SK-N-SH (cell line): ENCODE results near the gene PCP2.

Source experiments
- CTCF ChIP-seq: fragments of 200-600 bp; sonication (generic); IDR thresholded peaks from 2 replicates; pipeline ENCODE4 v1.6.1; 2017; ENCODE audit warnings: antibody characterized with exemption, mild to moderate bottlenecking, moderate library complexity
- GATA2 ChIP-seq: sonication (generic); formaldehyde crosslinking; IDR thresholded peaks from 2 replicates; pipeline ENCODE4 v1.5.0; 2020; ENCODE audit warnings: mild to moderate bottlenecking, missing genetic modification reagents
- POLR2AphosphoS5 ChIP-seq: IDR thresholded peaks from 2 replicates; pipeline ENCODE4 v1.6.1; 2012; ENCODE audit warnings: low read depth, low read length
- RCOR1 ChIP-seq: fragments of 150-350 bp; IDR thresholded peaks from 2 replicates; pipeline ENCODE4 v1.6.1; 2017; ENCODE audit warnings: antibody characterized with exemption, low read length
- YY1 ChIP-seq: IDR thresholded peaks from 2 replicates; pipeline ENCODE4 v1.4.0; 2012; ENCODE audit warnings: low read depth, mild to moderate bottlenecking

- no peak for TF ChIP-seq POLR2AphosphoS5
- TF ChIP-seq GATA2 (CRISPR knock-in tag), result no peak
- no peak for TF ChIP-seq CTCF
- TF ChIP-seq YY1, result no peak
- no peak for TF ChIP-seq RCOR1
These were observed 26.2 kb downstream of the PCP2 start for GRCh38 chr19:7607212-7607873.
